Panc1 (cell line): ENCODE measurements around the gene TRIM3. TPM values are rescaled to one million over a fixed set of nuclear protein-coding genes. Genes with fewer than 3 reads are reported as not detected.

Experiments
- ATAC-seq: fragments of 200-7000 bp; cut with Tn5 transposase; 2 replicates; pipeline ENCODE4 v1.9.1; 2020; ENCODE audit warnings: mild to moderate bottlenecking, moderate library complexity
- BruUV-seq: library from RNA; stranded (reverse); fragments of 400-500 nt; replicated peaks from 2 replicates; lab custom pipeline; 2021; lab: Mats Ljungman, UMichigan
- CTCF ChIA-PET: fragments of 300-600 bp; sonication (Branson Sonifier 250); formaldehyde crosslinking; loops from one replicate; lab custom pipeline; 2022; ENCODE audit warnings: antibody characterized with exemption; lab: Charles Lee
- POLR2A ChIA-PET: fragments of 300-600 bp; sonication (Branson Sonifier 250); formaldehyde crosslinking; loops from one replicate; lab custom pipeline; 2022; ENCODE audit warnings: antibody characterized with exemption; lab: Charles Lee
- DNase-seq: peaks from one replicate; pipeline ENCODE4 v3.0.0-alpha.2; 2010; ENCODE audit warnings: low read depth, low spot score
- H3K27ac ChIP-seq: 2 replicates; pipeline ENCODE4 v1.5.1; 2011; ENCODE audit warnings: mild to moderate bottlenecking, low read length, inconsistent platforms
- H3K27me3 ChIP-seq: fragments of 200-500 bp; sonication (Bioruptor generic); 2 replicates; pipeline ENCODE4 v1.6.0; 2014; ENCODE audit warnings: low read length, inconsistent platforms; ENCODE audit not compliant: control insufficient read depth, insufficient read depth
- H3K36me3 ChIP-seq: fragments of 200-500 bp; sonication (Bioruptor generic); 2 replicates; pipeline ENCODE4 v1.5.1; 2014; ENCODE audit warnings: inconsistent platforms, mild to moderate bottlenecking, low read length, moderate library complexity; ENCODE audit not compliant: control insufficient read depth, insufficient read depth
- H3K4me1 ChIP-seq: 2 replicates; pipeline ENCODE4 v1.5.1; 2011; ENCODE audit warnings: inconsistent platforms, mild to moderate bottlenecking, low read length, moderate library complexity; ENCODE audit not compliant: control insufficient read depth, insufficient read depth
- H3K4me3 ChIP-seq, 2 experiments: 2 replicates each; pipeline ENCODE4 v1.5.1; 2011 to 2012; ENCODE audit warnings: low read depth in 2 of 2, low read length in 2 of 2, mild to moderate bottlenecking in 2 of 2, inconsistent platforms in 1 of 2, moderate library complexity in 1 of 2
- H3K9me3 ChIP-seq: fragments of 200-500 bp; sonication (Bioruptor generic); 2 replicates; pipeline ENCODE4 v1.5.1; 2014; ENCODE audit warnings: low read depth, mild to moderate bottlenecking, inconsistent platforms, low read length, moderate library complexity; ENCODE audit not compliant: control insufficient read depth, insufficient read depth
- POLR2AphosphoS5 ChIP-seq: IDR thresholded peaks from 2 replicates; pipeline ENCODE4 v1.6.1; 2012; ENCODE audit warnings: mild to moderate bottlenecking, low read depth, low read length, moderate library complexity
- REST ChIP-seq, 2 experiments: IDR thresholded peaks; 2 replicates each; pipeline ENCODE4 v1.6.1; 2011 to 2012; ENCODE audit warnings: low read depth in 2 of 2, control low read depth in 1 of 2, low read length in 1 of 2, mild to moderate bottlenecking in 1 of 2, moderate library complexity in 1 of 2; ENCODE audit not compliant: insufficient read depth in 1 of 2
- SIN3A ChIP-seq: IDR thresholded peaks from 2 replicates; pipeline ENCODE4 v1.6.1; 2012; ENCODE audit warnings: low read depth, mild to moderate bottlenecking, low read length, moderate library complexity, borderline replicate concordance; ENCODE audit not compliant: insufficient read depth
- TCF7L2 ChIP-seq: IDR thresholded peaks from 2 replicates; pipeline ENCODE4 v1.6.1; 2011; ENCODE audit warnings: mild to moderate bottlenecking, low read depth, low read length, inconsistent platforms
- in situ Hi-C: cut with HindIII; loops from 2 replicates; pipeline ENCODE4 v1.10.0; 2016; ENCODE audit warnings: low sequenced_read_pairs, low pct_unique_long_range_greater_than_20kb
- intact Hi-C: fragments of 100-400 bp; cut with micrococcal nuclease; formaldehyde crosslinking; loops from one replicate; pipeline ENCODE4 v1.10.0; 2022; ENCODE audit not compliant: unreplicated experiment
- total RNA-seq: library from RNA; stranded (reverse); gene quantifications from one replicate; pipeline ENCODE4 v1.2.1, GENCODE V29; 2021; ENCODE audit not compliant: unreplicated experiment
- TF ChIP-seq, protein P1 (sequence below): fragments of 450-650 bp; IDR thresholded peaks from 2 replicates; pipeline ENCODE4 v1.5.1; 2017; ENCODE audit warnings: mild to moderate bottlenecking

Gene TRIM3
- total RNA-seq, 1 experiment from 2014 or later: 35.4 TPM

DNA sequence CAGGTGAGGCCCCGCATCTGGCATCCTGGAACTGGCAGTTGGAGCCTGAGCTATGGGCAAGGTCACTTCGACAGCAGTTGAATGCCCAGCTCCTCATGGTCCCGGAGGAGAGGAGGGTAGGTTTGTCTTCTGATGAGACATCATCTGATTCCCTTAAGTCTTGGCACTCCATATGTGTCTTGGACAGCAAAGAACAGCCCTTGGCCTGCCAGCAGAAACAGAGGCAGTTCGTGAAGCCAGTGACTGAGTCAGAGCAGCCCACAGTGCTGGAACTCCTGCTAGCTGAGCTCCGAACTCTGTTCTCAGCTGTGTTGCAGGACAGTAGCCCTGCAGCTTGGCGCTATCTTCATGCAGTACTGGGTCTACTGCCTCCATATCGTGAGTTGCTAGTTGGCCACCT lies 24.4 kb upstream of the TRIM3 start:
- intact Hi-C loops: no loop called here
- Histone ChIP-seq H3K9me3 (no peaks in the 10 kb centered on the region), H3K27ac (no peak overlapping the region), H3K36me3 (0 out of 2 replicates have a peak, but pooled peaks cover 2% of the 10 kb centered on the region), H3K4me1 (no peaks in the 10 kb centered on the region), H3K4me3 (no peak overlapping the region), H3K27me3 (no peaks in the 10 kb centered on the region)
- in situ Hi-C loops: no loop called here
- CTCF ChIA-PET: interaction anchor here (1.5 kb wide), 1 partner anchor 119 kb away, joined by 5 read pairs; no protein-coding TSS in a partner anchor
- TF ChIP-seq POLR2AphosphoS5 (no peak), TCF7L2 (no peak), SIN3A (no peak), REST (IDR thresholded peaks at IDR 0.05; ENCODE audit: insufficient read depth in 1 of 2, low read depth in 2 of 2, low read length in 1 of 2) (no peak)
- TF ChIP-seq, protein P1, sequence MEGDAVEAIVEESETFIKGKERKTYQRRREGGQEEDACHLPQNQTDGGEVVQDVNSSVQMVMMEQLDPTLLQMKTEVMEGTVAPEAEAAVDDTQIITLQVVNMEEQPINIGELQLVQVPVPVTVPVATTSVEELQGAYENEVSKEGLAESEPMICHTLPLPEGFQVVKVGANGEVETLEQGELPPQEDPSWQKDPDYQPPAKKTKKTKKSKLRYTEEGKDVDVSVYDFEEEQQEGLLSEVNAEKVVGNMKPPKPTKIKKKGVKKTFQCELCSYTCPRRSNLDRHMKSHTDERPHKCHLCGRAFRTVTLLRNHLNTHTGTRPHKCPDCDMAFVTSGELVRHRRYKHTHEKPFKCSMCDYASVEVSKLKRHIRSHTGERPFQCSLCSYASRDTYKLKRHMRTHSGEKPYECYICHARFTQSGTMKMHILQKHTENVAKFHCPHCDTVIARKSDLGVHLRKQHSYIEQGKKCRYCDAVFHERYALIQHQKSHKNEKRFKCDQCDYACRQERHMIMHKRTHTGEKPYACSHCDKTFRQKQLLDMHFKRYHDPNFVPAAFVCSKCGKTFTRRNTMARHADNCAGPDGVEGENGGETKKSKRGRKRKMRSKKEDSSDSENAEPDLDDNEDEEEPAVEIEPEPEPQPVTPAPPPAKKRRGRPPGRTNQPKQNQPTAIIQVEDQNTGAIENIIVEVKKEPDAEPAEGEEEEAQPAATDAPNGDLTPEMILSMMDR: no peak
- BruUV-seq: no TSS peak
- DNase-seq (no peak), ATAC-seq (0 out of 2 replicates have a peak, but pooled peaks have one; percentile 11)
- POLR2A ChIA-PET: interaction anchor here (0.6 to 1.6 kb wide), 2 partner anchors 17 to 199 kb away, joined by 4 to 10 read pairs; partner anchors contain the start of genes ARFIP2 and TIMM10B

GRCh38 chr11:6497069-6497839 lies 23.5 kb upstream of the TRIM3 start, which contains the start of gene DNHD1:
DNHD1 (plus strand) TSS chr11:6497280; CDS start chr11:6498216, 936 bp downstream.
- Histone ChIP-seq H3K27ac (no peak within 1 kb of the TSS), H3K4me1 (no peaks in the 10 kb centered on the region), H3K4me3 (no peak within 1 kb of the TSS), H3K27me3 (no peaks in the 10 kb centered on the region), H3K9me3 (no peaks in the 10 kb centered on the region), H3K36me3 (peaks cover 6% of the 10 kb centered on the region; the same call in 1 of the 2 replicates)
- peak; percentile 49; the same call in 1 of the 2 replicates for ATAC-seq
- DNase-seq: no peak
- TF ChIP-seq REST (IDR thresholded peaks at IDR 0.05; ENCODE audit: insufficient read depth in 1 of 2, low read depth in 2 of 2, low read length in 1 of 2) (no peak), TCF7L2 (no peak), POLR2AphosphoS5 (no peak), SIN3A (no peak)
- TF ChIP-seq, protein P1: no peak
- POLR2A ChIA-PET: interaction anchor here (0.6 to 1.6 kb wide), 3 partner anchors 16 to 103 kb away, joined by 4 to 8 read pairs (median 4); partner anchors contain the start of genes ARFIP2 and TIMM10B
- CTCF ChIA-PET: interaction anchor here (1.5 kb wide), 1 partner anchor 118 kb away, joined by 5 read pairs; no protein-coding TSS in a partner anchor
- BruUV-seq: no TSS peak
- intact Hi-C loops: no loop called here
- in situ Hi-C loops: no loop called here
